ENCODE measurements around the gene BTD.
"Not testable (repeated sequence)": the region's sequence is repeated elsewhere in the genome, so short reads cannot be mapped to it uniquely, and the experiment has no call there.

The BTD gene

GRCh38 chr3:15619659-15620464 is 18.3 kb downstream of the BTD start:
- not testable (repeated sequence) for H3K36me3 Mint-ChIP-seq; DNase-seq (ENCODE audit: low spot score in 2 of 2); H3K27ac Mint-ChIP-seq; H3K4me3 Mint-ChIP-seq; ATAC-seq
- Mint-ChIP-seq H3K9me3 (peaks cover 13% of the 10 kb centered on the region), H3K4me1 (peaks cover 24% of the 10 kb centered on the region)

DNA sequence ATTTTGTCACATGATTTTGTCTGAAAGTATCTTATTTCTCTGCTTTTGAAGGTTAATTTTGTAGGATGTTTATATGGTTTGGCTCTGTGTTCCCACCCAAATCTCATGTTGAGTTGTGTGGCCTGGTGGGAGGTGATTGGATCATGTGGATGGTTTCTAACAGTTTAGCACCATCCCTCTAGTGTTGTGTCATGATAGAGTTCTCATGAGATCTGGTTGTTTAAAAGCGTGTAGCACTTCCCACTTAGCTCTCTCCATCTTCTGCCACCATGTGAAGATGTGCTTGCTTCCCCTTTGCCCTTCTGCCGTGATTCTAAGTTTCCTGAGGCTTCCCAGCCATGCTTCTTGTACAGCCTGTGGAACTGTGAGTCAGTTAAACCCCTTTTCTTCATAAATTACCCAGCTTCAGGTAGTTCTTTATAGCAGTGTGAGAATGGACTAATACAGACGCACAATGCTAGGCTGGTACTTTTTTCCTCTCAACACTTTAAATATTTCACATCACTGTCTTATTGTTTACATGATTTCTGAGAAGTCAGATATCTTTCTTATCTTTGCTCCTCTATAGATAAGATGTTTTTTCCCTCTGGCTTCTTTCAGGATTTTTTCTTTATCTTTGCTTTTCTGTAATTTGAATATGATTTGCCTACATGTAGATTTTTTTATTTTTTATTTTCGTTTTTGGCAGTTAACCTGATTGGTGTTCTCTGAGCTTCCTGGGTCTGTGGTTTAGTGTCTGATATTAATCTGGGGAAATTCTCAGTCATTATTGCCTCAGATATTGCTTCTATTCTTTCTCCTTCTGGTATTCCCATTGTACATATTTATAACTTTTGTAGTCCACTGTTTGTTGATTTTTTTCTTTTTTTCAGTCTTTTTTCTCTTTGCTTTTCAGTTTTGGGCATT is 22.2 kb downstream of the BTD start:
- H3K27ac Mint-ChIP-seq: peak overlapping the region; percentile 90
- ATAC-seq (peak; percentile 61), DNase-seq (ENCODE audit: low spot score in 2 of 2) (no peak)
- peaks cover 13% of the 10 kb centered on the region for H3K9me3 Mint-ChIP-seq
- peak overlapping the region; percentile 61 for H3K4me3 Mint-ChIP-seq
- no peaks in the 10 kb centered on the region for H3K36me3 Mint-ChIP-seq
- peaks cover 26% of the 10 kb centered on the region for H3K4me1 Mint-ChIP-seq

GRCh38 chr3:15628967-15629366 is 27.4 kb downstream of the BTD start:
- Mint-ChIP-seq H3K9me3 (no peaks in the 10 kb centered on the region), H3K4me3 (no peak overlapping the region), H3K27ac (no peak overlapping the region), H3K4me1 (peaks cover 43% of the 10 kb centered on the region), H3K36me3 (no peaks in the 10 kb centered on the region)
- DNase-seq (ENCODE audit: low spot score in 2 of 2): no peak
- ATAC-seq: no peak

GRCh38 chr3:15629860-15630597 is 28.5 kb downstream of the BTD start:
- Mint-ChIP-seq H3K9me3 (no peaks in the 10 kb centered on the region), H3K4me3 (peak overlapping the region; percentile 55), H3K27ac (peak overlapping the region; percentile 54), H3K36me3 (no peaks in the 10 kb centered on the region), H3K4me1 (peaks cover 42% of the 10 kb centered on the region)
- DNase-seq (ENCODE audit: low spot score in 2 of 2): peak in 1 of 2 donors; percentile 70
- ATAC-seq: peak; percentile 94

GRCh38 chr3:15630646-15631350 is 29.3 kb downstream of the BTD start:
- DNase-seq (ENCODE audit: low spot score in 2 of 2) (no peak), ATAC-seq (peak; percentile 74)
- H3K4me1 Mint-ChIP-seq: peaks cover 48% of the 10 kb centered on the region
- H3K27ac Mint-ChIP-seq: peak overlapping the region; percentile 54
- no peaks in the 10 kb centered on the region for H3K36me3 Mint-ChIP-seq
- no peaks in the 10 kb centered on the region for H3K9me3 Mint-ChIP-seq
- H3K4me3 Mint-ChIP-seq: peak overlapping the region; percentile 55

GRCh38 chr3:15631426-15632211 is 30.1 kb downstream of the BTD start:
- H3K27ac Mint-ChIP-seq: peak overlapping the region; percentile 85
- no peaks in the 10 kb centered on the region for H3K9me3 Mint-ChIP-seq
- DNase-seq (ENCODE audit: low spot score in 2 of 2) (no peak), ATAC-seq (no peak)
- H3K4me1 Mint-ChIP-seq: peaks cover 56% of the 10 kb centered on the region
- no peaks in the 10 kb centered on the region for H3K36me3 Mint-ChIP-seq
- no peak overlapping the region for H3K4me3 Mint-ChIP-seq

DNA sequence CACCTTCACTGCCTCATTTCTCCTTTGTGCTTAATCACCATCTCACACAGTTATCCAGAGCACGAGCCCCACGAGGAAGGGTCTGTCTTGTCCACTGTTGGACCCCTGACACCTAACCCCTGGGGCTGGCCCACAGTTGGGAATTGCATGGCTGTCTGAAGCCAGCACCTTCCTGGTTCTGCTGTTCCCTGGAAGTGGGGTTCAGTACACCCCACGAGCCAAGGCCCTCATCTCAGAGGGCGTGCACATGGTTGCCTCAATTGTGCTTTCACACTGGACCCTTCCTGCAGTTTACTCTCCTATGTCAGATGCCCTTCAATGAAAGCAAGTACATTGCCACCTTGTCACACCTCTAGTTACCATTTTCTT is 30.7 kb downstream of the BTD start:
- peaks cover 62% of the 10 kb centered on the region for H3K4me1 Mint-ChIP-seq
- peak overlapping the region; percentile 85 for H3K27ac Mint-ChIP-seq
- ATAC-seq: no peak
- H3K36me3 Mint-ChIP-seq: peaks cover under 1% of the 10 kb centered on the region
- no peak for DNase-seq (ENCODE audit: low spot score in 2 of 2)
- no peaks in the 10 kb centered on the region for H3K9me3 Mint-ChIP-seq
- H3K4me3 Mint-ChIP-seq: no peak overlapping the region

DNA sequence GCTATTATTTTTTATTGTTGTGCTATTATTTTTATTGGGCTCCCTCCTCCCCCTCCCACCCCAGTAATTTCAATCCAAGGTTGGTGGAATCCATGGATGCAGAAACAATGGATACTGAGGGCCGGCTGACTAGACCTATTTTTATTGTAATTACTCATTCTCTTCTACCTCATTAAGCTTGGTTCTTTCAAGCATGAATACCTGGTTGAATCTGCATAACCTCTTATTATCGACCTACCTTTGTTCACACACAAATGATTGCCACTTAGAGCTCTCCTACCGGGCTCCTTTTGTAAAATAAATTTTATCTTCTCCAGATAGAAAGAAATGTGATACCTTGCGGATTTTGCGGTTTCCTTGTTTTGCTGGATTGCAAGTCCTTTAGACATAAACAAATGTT is 31.6 kb downstream of the BTD start:
- DNase-seq (ENCODE audit: low spot score in 2 of 2): no peak
- Mint-ChIP-seq H3K9me3 (no peaks in the 10 kb centered on the region), H3K36me3 (peaks cover 8% of the 10 kb centered on the region), H3K4me3 (no peak overlapping the region), H3K27ac (no peak overlapping the region), H3K4me1 (peaks cover 71% of the 10 kb centered on the region)
- no peak for ATAC-seq

GRCh38 chr3:15633766-15634598 is 32.4 kb downstream of the BTD start:
- no peak for ATAC-seq
- H3K4me3 Mint-ChIP-seq: no peak overlapping the region
- H3K27ac Mint-ChIP-seq: no peak overlapping the region
- peaks cover 8% of the 10 kb centered on the region for H3K36me3 Mint-ChIP-seq
- H3K9me3 Mint-ChIP-seq: no peaks in the 10 kb centered on the region
- no peak for DNase-seq (ENCODE audit: low spot score in 2 of 2)
- H3K4me1 Mint-ChIP-seq: peaks cover 80% of the 10 kb centered on the region

- ATAC-seq (no peak), DNase-seq (ENCODE audit: low spot score in 2 of 2) (no peak)
- Mint-ChIP-seq H3K4me3 (no peak overlapping the region), H3K27ac (no peak overlapping the region), H3K36me3 (peaks cover 8% of the 10 kb centered on the region), H3K4me1 (peaks cover 80% of the 10 kb centered on the region), H3K9me3 (no peaks in the 10 kb centered on the region)
Measured at GRCh38 chr3:15634671-15635070, 33.1 kb downstream of the BTD start.

- Mint-ChIP-seq H3K36me3 (peaks cover 8% of the 10 kb centered on the region), H3K4me3 (peak overlapping the region; percentile 80), H3K9me3 (no peaks in the 10 kb centered on the region), H3K27ac (no peak overlapping the region), H3K4me1 (peaks cover 75% of the 10 kb centered on the region)
- no peak for DNase-seq (ENCODE audit: low spot score in 2 of 2)
- ATAC-seq: no peak
Measured at GRCh38 chr3:15635121-15635661, 33.6 kb downstream of the BTD start.

DNA sequence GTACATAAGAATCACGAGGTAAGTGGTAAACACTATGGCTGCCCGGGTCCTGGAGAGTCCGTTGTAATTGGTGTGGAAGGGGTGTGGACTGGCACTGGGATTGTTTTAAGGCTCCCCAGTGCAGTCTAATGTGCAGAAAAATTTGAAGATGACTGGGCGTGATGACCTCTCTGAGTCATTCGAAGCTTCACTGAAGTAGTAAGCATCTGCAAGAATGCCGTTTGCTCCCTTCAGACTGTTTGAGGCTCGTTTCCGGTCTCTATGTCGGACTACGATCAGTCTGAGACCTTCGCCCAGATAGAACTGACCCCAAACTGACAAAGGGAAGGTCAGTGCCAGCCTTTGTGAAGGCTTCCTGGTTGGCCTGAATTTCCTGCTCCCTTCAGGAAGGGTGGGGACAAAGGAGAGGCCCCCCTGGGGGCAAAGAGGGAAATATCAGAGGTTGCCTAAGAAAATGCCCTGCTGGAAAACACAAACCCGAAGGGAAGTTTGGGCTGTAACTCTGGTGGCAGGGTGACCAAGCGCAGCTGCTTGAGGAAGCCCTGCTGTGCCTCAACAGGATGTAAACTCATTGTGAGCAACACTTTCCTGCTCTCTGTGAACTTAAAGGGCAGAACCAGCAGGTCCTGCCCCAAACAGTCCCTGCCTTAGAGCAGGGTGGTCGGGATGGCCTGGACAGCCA is 34.6 kb downstream of the BTD start:
- H3K4me1 Mint-ChIP-seq: peaks cover 68% of the 10 kb centered on the region
- peak overlapping the region; percentile 80 for H3K4me3 Mint-ChIP-seq
- ATAC-seq (peak; percentile 89), DNase-seq (ENCODE audit: low spot score in 2 of 2) (peak; percentile 38 to 77)
- peak overlapping the region; percentile 99 for H3K27ac Mint-ChIP-seq
- H3K9me3 Mint-ChIP-seq: no peaks in the 10 kb centered on the region
- H3K36me3 Mint-ChIP-seq: peaks cover 8% of the 10 kb centered on the region
